ENCODE data around the gene ZNF687. TPM values are rescaled to one million over a fixed set of nuclear protein-coding genes. Genes with fewer than 3 reads are reported as not detected.

ZNF687 gene
- total and polyA plus RNA-seq, 8 donors, result 15.1 to 22.8 (median 18.3) TPM

- H3K9me3 ChIP-seq, result no peaks in the 10 kb centered on the region
- intact Hi-C loops (cut with DNase I), result loop anchor here in 1 of 2 donors (10.0 kb wide), 1 partner anchor 60 kb away; the partner anchor contains the start of genes PIP5K1A and VPS72
- peak; percentile 93 to 98 (median 96) for DNase-seq
- H3K4me3 ChIP-seq, result peak within 1 kb of the TSS; percentile 95
- H3K27ac ChIP-seq, result peak within 1 kb of the TSS; percentile 81 to 97
- ATAC-seq, result peak; percentile 98
- peaks cover 0 to 6% of the 10 kb centered on the region in 2 donors for H3K36me3 ChIP-seq
- H3K27me3 ChIP-seq, result no peaks in the 10 kb centered on the region
- no peak for TF ChIP-seq CTCF (IDR thresholded peaks at IDR 0.05)
- peaks cover 11 to 23% of the 10 kb centered on the region in 2 donors for H3K4me1 ChIP-seq
These were observed 27.6 kb upstream of the ZNF687 start, which contains the start of gene PSMD4 for GRCh38 chr1:151254217-151255213. PSMD4 (plus strand) TSS chr1:151254734; CDS start chr1:151254783, 49 bp downstream.

DNA sequence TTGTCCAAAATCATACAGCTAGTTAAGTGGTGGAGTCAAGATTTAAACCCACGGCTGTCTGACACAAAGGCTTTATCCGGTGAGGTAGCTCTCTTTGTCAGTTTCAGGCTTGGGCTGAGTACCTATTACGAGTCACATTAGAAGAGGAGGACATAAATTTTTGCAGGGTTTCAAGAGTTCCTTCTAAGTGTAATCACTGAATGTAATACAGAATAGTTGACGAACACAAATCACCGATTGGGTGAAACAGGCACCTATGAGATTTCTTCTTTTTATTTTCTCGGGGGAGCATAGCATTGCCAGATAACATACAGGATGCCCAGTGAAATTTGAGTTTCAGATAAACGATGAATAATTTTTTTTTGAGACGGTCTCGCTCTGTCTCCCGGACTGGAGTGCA, 26.7 kb upstream of the ZNF687 start:
- Histone ChIP-seq H3K27ac (peak overlapping the region in 1 of 2 donors; percentile 97), H3K27me3 (no peaks in the 10 kb centered on the region), H3K4me3 (peak overlapping the region; percentile 95), H3K4me1 (peaks cover 11 to 23% of the 10 kb centered on the region in 2 donors), H3K9me3 (no peaks in the 10 kb centered on the region), H3K36me3 (no peaks in the 10 kb centered on the region)
- DNase-seq (no peak), ATAC-seq (peak; percentile 2)
- no peak for TF ChIP-seq CTCF (IDR thresholded peaks at IDR 0.05)
- intact Hi-C loops (cut with DNase I), result loop anchor here in 1 of 2 donors (10.0 kb wide), 1 partner anchor 61 kb away; the partner anchor contains the start of genes PIP5K1A and VPS72

DNA sequence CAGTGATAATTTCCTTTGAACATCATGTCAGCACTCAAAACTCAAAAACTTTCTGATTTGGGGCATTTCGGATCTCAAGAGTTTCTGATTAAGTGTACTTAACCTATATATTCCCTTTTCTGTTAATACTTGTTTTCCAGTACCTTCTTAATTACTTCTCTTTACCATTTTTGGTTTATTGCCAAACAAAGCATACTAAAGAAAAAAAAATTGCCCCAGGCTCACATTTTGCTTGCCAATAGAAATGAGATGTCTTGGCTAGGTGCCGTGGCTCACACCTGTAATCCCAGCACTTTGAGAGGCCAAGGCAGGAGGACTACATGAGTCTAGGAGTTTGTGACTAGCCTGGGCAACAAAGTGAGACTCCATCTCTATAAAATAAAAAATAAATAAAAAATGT, 22.7 kb upstream of the ZNF687 start:
- Histone ChIP-seq H3K4me3 (no peak overlapping the region), H3K27ac (no peak overlapping the region), H3K4me1 (peaks cover 11 to 23% of the 10 kb centered on the region in 2 donors), H3K36me3 (peaks cover 4 to 26% of the 10 kb centered on the region in 2 donors), H3K9me3 (no peaks in the 10 kb centered on the region), H3K27me3 (no peaks in the 10 kb centered on the region)
- ATAC-seq, result no peak
- DNase-seq, result no peak
- no peak for TF ChIP-seq CTCF (IDR thresholded peaks at IDR 0.05)
- intact Hi-C loops (cut with DNase I), result loop anchor here in 1 of 2 donors (10.0 kb wide), 1 partner anchor 65 kb away; the partner anchor contains the start of genes PIP5K1A and VPS72

- Histone ChIP-seq H3K4me3 (no peak overlapping the region), H3K27me3 (no peaks in the 10 kb centered on the region), H3K4me1 (no peaks in the 10 kb centered on the region), H3K36me3 (peaks cover 4 to 89% of the 10 kb centered on the region in 2 donors), H3K27ac (no peak overlapping the region), H3K9me3 (no peaks in the 10 kb centered on the region)
- intact Hi-C loops (cut with DNase I), result no loop called here
- no peak for TF ChIP-seq CTCF (IDR thresholded peaks at IDR 0.05)
- no peak for ATAC-seq
- DNase-seq, result no peak
These were observed 16.5 kb upstream of the ZNF687 start for GRCh38 chr1:151265446-151266236.

All from left lung (tissue), 10 donors.